G401 (cell line): ENCODE measurements around the gene SETD3. TPM values are rescaled to one million over a fixed set of nuclear protein-coding genes. Genes with fewer than 3 reads are reported as not detected.

Source experiments
- DNase-seq: peaks from one replicate; pipeline ENCODE4 v3.0.0-alpha.2; 2015; ENCODE audit warnings: low spot score
- in situ Hi-C: cut with HindIII; loops from 2 replicates; pipeline ENCODE4 v1.10.0; 2016; ENCODE audit warnings: low sequenced_read_pairs, mixed read lengths
- total RNA-seq: library from RNA; depleted of rRNA; stranded (reverse); fragments of >200 nt; shearing (Covaris generic); gene quantifications from 2 replicates; pipeline ENCODE4 v1.2.3, GENCODE V29; 2014

Gene SETD3
- total RNA-seq, 1 experiment from 2014 or later = 54.9 TPM

GRCh38 chr14:99505089-99505488, 24.4 kb upstream of the SETD3 start:
- DNase-seq = no peak
- in situ Hi-C loops = loop anchor here (10.0 kb wide), 1 partner anchor 110 kb away; no protein-coding TSS in a partner anchor

DNA sequence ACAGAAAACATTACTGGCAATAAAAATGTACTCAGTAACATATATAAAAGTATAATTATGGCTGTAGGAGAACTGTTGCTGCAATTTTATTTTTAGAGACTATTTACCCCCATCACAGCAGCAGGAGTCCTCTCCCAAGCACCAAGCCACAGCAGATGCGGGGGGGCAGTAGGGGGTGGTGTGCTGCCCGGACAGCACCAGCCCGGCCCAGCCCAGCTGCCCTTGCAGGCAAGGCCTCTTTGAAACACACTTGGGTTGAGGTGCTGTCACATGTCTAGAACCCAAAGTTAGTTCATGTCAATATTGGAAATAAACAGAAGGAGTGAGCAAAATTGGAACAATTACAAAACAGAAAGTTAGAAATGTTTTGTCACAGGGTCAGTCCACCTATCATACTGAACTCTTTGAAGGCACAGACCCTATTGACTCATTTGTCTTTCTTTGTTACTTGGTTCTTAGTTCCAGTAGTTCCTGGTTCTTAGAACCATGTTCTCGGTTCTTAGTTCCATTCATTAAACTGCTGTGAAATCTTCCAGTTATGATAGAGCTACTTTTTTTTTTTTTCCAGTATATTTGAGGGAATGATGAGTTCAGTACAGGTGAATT, 23.3 kb upstream of the SETD3 start:
- DNase-seq = no peak
- in situ Hi-C loops = loop anchor here (10.0 kb wide), 1 partner anchor 111 kb away; no protein-coding TSS in a partner anchor

GRCh38 chr14:99502989-99503421, 22.3 kb upstream of the SETD3 start:
- no peak for DNase-seq
- in situ Hi-C loops = loop anchor here (10.0 kb wide), 1 partner anchor 112 kb away; no protein-coding TSS in a partner anchor

DNA sequence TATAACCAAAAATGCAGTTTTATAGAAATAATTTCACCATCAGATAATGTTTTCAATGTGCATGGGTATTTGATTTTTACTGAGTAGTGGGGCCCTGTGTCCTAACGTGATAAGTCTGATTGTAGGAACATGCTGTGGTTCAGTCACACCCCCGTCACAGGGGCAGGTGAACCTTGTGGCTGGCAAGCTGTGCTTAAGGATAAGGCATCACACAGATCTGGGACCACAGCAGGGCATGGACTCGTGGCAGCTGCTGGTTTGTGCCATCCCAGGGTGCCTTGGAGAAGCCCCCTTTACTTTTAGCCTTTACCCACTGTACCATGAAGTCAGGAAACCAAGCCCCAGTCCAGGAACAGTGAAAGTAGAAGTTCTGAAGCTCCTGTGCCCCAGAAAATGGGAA, 17.2 kb upstream of the SETD3 start:
- in situ Hi-C loops = no loop called here

GRCh38 chr14:99497341-99497740, 16.7 kb upstream of the SETD3 start:
- no peak for DNase-seq
- in situ Hi-C loops = no loop called here

More for the DNA sequence above, 17.2 kb upstream of the SETD3 start:
- no peak for DNase-seq

GRCh38 chr14:99484106-99484505, 3.4 kb upstream of the SETD3 start:
- DNase-seq = no peak
- in situ Hi-C loops = no loop called here

DNA sequence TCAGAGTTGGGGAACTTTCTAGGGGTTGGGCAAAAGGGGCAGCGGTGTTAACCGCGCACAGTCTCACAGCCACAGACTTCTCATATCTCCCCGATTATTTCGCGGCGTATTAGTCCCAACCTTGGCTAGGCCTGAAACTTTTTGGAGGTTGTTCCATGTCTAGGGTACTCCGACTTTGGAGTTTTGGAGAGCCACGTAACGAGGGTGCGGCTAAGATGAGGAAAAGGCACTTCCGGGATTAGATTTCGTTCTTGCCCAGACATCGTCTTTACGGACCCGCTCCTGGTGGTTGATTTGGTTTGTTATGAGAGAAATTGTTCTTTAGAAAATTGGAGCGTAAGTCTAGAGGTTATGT, 1.1 kb upstream of the SETD3 start:
- in situ Hi-C loops = no loop called here
- DNase-seq = peak; percentile 15

DNA sequence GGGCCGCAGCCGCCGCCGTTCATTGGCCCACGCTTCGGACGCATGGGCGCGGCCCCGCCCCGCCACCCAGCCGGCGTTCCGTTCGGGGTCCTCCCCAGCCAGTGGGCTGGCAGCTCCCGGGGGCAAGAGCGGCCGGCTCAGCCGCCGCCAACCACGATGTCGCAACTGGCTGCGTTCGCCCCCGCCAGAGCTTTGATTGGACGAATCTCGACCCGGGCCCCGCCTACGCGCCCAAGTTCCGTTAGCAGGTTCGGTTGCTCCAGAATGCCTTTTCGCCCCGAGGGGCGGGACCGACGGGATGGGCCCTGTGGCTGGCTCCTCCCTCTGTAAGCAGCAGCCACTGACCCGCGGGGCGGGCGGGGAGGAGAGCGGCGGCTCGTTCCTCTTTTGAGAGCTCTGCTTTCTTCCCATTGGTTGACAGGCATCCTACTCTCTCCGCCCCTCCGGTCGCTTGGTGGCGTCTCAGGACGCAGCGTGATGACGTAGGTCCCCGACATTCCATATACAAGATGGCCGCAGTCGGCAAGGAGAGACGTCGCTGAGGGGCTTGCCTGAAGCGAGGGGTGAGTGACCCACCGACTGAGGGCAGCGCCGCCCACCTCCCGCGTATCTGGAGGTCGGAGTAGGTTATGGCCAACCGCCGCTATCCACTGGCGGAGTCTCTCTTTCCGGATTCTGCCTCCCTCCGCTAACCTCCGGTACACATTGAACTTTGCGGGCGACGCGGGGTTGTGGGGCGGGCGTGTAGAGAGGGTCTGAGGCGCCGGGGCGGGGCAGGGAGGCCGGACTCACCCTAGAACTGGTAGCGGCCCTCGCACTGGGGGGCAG, 472 bp upstream of the SETD3 start, which contains the start of gene CCNK:
CCNK (plus strand) TSS at position 493 of the 828 bp plus-strand sequence. CDS start 11,269 bp downstream, outside the sequence.
- peak; percentile 100 for DNase-seq
- in situ Hi-C loops = no loop called here

DNA sequence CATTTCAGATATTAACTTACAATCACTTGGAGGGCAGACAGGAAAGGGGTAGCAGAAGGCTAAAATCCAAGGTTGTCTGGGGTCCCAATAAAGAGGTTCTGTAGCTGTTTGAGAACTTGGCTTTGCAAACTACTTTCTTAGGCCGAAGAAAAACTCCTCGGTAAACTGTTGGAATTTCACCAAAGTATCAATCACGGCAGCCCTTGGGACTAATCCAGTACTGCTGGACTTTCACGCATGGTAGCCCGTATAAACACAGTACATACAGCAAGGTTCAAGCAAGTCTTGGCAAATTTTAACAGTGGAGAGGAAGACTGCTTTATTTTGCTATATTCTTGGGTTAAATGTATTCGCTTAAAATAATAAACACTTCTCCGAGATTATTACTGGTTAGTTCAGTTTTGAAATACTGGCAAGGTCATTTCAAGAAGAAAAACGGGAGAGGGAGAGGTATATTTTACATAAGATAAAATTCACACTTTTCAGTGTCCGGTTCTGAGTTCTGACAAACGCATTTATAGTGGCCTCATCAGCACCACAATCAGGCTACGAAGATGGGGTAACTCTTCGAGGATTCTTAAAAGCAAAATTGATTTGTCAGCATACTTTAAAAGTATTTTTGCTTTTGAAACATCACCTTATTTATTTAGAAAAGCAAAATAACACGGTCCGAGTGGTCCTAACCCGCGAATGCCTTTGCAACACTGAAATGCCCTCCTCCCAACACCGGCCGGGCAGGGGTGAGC, 1.3 kb downstream of the SETD3 start:
- in situ Hi-C loops = no loop called here
- no peak for DNase-seq

DNA sequence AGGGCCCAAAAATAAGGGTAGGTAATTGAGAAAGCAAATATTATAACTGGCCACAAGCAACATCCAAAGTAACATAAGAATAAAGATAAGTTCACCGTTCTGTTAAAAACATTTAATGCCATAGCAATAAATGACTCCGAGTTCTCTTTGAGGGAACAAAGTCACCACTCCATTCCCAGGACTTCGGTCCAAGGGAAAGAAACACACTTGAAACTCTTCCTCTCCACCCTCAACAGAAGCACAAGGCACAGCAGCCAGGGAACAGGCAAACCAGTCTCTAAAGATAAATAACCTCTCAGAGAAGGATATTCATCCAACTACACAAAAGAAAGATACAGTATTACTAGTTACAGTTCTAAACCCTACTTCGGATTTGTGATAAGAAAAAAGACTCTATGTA, 2.5 kb downstream of the SETD3 start:
- in situ Hi-C loops = no loop called here
- no peak for DNase-seq

DNA sequence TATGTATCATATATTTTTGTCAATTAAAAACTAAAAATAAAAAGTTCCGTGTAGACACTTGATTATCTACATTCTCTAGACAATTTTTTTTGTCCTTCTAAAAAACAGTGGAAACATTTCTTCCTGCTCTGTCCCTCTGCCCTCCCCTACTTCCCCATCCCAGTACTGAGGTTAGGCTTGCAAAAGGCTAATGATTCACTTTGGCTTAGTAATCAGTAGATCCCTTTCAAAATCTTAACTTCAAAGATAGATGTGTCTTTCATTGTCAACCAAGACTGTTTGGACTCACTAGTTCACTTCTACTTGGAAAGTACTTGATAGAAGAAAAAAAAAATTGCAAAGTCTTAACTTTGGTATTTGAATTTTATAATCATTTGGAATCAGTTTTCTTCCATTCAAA, 3.8 kb downstream of the SETD3 start:
- DNase-seq = no peak
- in situ Hi-C loops = no loop called here

DNA sequence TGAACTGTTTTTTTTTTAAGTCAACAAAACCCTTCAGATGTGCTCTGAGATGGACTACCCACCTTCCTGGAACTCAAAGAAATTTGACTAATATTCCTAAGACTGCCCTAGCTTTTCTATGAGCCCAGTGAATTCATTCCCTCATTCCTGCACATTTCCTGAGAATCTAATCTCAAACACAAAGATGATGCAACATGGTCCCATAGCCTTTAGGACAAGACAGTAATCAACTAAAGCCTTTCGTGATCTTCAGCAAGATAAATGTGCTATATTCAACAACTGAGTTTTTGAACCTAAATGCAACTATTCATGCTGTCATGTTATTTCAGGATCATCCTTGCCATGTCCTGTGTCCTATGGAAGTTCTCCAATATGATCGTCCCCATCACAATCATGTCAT, 5.0 kb downstream of the SETD3 start:
- DNase-seq = no peak
- in situ Hi-C loops = no loop called here

GRCh38 chr14:99475179-99475578, 5.5 kb downstream of the SETD3 start:
- in situ Hi-C loops = no loop called here
- no peak for DNase-seq

DNA sequence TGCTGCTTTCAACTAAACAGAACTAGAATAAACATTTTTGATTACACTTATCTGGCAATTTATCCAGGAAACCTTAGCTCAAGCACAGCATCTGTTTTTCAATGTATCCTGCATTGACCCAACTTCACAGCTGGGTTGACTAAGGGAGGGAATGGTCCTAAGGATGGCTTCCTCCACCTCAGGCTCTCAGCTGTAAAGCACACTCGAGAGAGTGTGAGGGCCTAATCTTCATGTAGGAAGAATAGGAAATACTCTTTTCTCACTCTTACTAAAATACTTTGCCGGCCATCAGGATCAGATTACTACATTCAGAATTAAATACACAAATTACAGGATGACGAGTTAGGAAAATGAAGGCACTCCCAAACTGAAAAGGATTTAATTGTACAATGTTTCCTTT, 7.2 kb downstream of the SETD3 start:
- in situ Hi-C loops = no loop called here
- no peak for DNase-seq

GRCh38 chr14:99472937-99473336, 7.7 kb downstream of the SETD3 start:
- no peak for DNase-seq
- in situ Hi-C loops = no loop called here

DNA sequence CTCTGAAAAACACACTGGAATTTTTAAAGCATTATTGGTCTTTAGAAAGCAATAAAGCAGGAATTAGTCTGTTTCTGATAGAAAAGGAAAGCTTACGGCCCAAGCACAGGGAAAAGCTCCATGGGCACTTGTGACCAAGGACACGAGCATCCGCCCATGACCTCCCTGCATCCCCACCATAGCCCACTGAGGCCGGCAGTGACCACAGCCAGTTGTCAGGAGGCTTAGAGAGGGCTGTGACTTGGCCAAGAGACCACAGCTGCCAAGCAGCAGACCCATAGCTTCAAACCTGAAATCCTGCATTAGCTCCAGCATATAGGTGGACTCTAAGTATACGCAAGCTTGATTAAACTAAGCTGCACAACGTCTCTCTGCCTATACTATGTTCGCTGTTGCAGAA, 8.9 kb downstream of the SETD3 start:
- in situ Hi-C loops = no loop called here
- DNase-seq = no peak

DNA sequence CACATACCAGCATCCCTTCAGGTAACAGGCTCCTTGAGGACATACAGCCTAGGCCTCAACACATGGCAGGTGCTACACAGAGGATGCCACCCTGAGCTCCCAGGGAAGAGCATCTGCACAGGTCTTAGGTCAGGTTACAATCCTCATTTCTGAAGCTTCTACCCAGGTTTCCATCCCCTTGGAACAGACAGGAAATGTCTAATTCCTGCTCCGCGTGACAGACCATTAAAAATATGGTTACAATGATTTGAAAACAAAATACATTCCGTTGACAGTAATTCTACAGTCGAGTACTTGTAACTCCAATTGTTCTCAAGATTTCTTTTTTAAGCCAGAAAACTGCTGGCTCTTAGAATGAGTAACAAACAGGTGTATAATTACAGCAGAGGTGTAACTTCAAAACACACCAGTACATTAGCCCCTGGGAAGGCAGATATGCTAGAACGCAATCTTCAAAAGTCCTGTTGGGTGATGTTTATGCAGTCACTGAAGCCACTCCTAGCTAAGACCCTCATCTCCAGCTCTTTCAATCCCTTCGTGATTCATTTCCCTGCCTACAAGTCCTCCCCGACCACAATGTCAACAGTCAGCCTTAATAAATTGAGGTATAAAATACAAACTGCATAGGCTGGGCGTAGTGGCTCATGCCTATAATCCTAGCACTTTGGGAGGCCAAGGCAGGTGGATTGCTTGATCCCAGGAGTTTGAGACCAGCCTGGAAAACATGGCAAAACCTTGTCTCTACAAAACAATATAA, 11.6 kb downstream of the SETD3 start:
- no peak for DNase-seq
- in situ Hi-C loops = no loop called here

- DNase-seq = no peak
- in situ Hi-C loops = no loop called here
These were observed 12.6 kb downstream of the SETD3 start for GRCh38 chr14:99468081-99468480.

DNA sequence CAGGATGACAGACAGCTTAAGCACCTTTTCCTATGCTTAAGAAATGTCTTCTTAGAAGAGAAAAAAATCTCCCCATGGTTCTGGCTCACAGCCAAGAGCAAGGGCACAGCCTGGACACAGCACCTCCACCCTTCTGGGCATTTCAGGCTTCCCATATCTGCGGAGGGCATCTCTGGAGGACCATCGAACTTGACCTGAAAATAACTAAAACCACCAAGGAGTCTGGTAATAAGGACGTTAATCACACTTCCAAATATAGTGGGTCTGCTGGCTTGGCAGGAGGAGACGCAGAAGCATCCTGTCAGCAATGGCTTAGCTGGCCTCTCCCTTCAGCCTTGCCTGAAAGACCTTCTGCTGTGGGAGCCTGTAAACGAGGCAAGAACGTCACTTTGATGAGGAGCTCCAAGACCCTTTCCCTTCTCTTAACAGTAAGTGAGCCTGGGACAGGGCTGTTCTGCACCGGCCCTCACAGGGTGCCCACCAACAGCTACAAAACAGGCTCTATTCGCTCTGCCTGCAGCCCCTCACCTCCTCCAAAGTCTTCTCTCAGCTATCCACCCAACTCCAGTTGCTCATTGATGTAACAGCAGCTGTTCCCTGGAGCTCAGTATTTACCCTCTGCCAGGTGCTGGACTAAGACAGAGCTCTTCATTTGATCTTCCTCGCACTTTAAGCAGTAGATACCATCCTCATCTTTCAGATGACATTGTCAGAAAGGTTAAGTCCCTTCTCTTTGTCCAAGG, 13.2 kb downstream of the SETD3 start:
- in situ Hi-C loops = no loop called here
- DNase-seq = peak; percentile 33
